ENCODE results near the gene DLX4.

DLX4 gene

GRCh38 chr17:49969134-49969759 is at the start of gene DLX4:
DLX4 (plus strand) TSS chr17:49969190; CDS start chr17:49969469, 279 bp downstream.
- DNase-seq (ENCODE audit: low read depth, low spot score) = no peak

DNA sequence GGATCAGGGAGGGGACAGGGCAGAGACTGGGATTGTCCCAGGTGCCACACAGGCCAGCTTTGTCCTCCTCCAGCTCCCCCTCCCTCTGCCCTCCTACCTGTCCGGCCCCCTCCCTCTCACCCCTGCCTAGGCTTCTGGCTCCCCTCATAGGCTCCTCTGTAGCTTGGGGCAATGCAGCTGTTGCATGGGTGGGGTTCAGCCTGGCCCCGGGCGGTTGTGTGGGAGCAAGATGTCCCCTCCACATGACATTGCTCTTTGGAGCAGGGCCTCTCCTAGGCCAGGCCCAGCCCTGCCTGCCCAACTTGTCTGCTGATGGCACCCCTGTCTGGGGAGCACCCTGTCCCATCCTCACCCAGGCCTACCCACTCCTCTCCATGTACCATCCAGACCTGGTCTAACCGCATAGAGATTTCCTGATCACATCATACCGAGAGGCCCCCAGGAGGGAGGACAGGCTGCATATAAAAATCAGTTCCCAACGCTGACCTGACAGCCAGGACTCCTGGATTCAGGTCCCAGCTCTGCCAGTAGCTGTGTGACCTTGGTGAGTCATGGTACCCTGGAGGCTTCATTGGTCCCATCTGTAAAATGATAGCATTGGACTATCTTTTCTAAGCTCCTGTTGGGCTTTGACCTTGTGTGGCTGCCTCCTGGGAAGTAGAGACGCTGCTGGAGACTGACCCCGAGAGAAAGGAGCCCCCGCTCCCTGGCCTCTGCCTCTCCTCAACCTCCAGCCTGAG is 48.8 kb upstream of the DLX4 start:
- no peak for DNase-seq (ENCODE audit: low read depth, low spot score)

DNA sequence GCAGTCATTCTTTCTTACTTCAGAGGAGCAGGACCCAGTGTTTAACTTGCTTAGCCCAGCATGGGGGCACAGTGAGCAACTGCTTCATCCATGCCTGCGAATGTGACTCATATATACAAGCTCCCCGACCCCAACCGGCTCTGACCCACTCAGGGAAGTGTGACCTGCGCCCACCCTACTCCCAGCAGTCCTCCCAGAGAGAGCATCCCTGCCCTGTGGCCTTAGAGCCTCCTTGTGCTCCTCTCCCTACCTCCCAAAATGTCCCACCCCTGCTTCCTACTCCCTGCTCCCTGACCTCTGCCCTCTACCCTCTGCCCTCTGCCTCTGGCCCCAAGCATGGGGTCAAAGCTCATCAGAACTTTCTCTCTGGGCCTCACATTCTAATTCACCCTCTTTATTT is 46.9 kb upstream of the DLX4 start:
- no peak for DNase-seq (ENCODE audit: low read depth, low spot score)

GRCh38 chr17:49924116-49924515 is 44.9 kb upstream of the DLX4 start:
- no peak for DNase-seq (ENCODE audit: low read depth, low spot score)

DNA sequence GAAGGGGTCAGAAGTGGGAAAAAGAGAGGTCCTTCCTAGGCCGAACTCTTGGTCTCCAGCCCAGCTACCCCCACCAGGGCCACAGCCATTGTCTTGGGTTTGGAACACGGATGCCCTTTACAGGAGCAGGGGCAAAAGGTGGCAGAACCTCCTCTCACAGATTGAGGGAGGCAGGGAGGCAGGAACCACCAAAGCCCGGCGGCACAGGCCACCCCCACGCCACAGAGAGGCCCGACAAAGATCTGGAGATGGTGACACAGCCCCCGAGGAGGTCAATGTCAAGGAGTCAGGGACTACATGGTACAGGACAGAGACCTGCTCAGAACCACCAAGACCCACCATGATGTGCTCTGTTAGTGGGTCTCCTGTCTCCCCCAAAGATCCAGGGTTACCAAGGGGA is 44.4 kb upstream of the DLX4 start:
- DNase-seq (ENCODE audit: low read depth, low spot score) = no peak

DNA sequence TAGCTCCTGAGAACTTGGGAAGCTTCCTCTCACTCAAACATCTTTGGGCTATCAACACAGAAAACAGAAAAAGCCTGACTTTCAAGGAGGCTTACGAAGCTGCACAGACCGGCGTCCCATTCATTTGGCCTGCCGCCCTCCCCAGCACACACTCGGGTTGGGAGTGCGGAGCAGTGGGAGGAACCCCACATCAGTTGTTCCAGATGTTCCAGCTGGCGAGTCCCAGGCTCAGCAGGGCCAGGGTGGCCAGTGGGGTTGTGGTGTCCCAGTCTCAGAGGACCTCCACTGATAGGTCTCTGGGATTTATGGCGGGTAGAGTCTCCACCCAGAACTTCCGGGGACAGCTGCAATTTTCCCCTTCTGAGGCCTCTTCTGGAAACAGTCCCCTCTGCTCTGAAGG is 43.1 kb upstream of the DLX4 start:
- DNase-seq (ENCODE audit: low read depth, low spot score) = no peak

DNA sequence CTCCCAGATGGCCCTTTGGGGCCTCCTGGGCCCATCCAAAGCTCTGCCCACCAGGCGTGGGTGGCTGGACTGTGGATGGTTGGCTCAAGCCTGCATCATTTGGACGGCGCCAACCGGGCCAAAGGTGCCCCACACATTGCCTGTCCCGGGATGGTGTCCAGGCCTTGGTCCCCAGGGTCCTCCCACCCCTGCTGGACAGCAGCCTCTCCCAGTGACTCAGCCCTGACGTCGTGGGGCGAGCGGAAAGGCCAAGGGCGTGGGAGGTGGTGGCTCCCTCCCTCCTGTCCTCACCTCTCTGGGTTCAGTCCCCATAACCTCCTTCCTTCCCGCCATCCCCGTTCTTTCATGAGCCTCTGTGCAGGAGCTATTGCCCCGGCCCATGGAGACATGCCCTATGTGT is 42.1 kb upstream of the DLX4 start:
- no peak for DNase-seq (ENCODE audit: low read depth, low spot score)

- DNase-seq (ENCODE audit: low read depth, low spot score) = no peak
These were observed 40.7 kb upstream of the DLX4 start for GRCh38 chr17:49928126-49928800.

DNA sequence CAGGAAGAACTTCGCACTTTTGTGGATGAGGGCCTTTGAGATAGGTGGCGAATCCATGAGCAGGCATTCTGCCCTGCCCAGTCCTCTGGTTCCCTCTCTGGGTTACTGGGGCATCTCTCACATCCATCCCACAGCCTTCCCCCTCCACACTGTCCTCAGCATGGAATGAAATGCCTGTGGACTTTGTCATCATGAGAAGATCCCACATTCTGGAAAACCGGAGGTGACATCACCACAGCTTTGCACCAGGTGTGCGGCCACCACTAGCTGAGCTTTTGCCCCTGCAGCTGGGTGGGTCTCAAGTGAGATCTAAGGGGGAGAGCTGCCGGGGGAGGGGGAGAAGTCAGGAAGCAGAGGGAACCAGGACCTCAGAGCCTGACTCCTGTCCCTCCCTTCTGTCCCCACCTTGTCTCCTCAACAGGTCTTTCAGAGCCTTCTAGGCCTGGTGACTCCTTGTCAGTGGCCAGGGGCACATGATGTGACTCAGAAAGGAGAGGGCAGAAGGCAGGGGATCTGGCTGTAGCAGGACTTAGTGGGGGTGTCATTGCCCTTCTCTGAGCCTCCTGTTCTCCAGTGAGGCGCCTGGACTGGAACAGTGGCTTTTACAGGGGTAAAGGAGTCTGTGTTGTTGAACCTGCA is 40.0 kb upstream of the DLX4 start:
- DNase-seq (ENCODE audit: low read depth, low spot score) = no peak

DNA sequence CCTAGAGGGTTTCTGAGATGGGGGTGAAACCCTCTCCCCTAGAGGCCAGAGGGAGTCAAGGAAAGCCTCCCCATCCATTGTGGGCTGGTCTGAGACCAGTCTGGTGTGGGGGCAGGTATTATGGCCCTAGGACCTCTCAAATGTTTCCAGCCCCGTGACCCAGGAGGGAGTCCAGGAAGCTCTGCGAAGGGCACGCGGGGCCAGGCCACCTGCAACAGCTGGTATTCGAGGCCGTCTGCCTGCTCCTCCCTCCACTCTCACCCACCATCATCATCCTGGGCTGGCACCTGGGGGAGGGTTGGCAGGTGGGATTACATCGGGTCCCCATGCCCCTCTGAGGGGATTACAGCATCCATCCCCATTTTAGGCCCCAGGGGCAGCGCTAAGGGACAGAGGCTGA is 38.1 kb upstream of the DLX4 start:
- no peak for DNase-seq (ENCODE audit: low read depth, low spot score)

- no peak for DNase-seq (ENCODE audit: low read depth, low spot score)
These were observed 37.4 kb upstream of the DLX4 start for GRCh38 chr17:49931416-49932137.

GRCh38 chr17:49932138-49932723 is 36.8 kb upstream of the DLX4 start:
- no peak for DNase-seq (ENCODE audit: low read depth, low spot score)

- DNase-seq (ENCODE audit: low read depth, low spot score) = no peak
These were observed 36.1 kb upstream of the DLX4 start for GRCh38 chr17:49932901-49933300.

DNA sequence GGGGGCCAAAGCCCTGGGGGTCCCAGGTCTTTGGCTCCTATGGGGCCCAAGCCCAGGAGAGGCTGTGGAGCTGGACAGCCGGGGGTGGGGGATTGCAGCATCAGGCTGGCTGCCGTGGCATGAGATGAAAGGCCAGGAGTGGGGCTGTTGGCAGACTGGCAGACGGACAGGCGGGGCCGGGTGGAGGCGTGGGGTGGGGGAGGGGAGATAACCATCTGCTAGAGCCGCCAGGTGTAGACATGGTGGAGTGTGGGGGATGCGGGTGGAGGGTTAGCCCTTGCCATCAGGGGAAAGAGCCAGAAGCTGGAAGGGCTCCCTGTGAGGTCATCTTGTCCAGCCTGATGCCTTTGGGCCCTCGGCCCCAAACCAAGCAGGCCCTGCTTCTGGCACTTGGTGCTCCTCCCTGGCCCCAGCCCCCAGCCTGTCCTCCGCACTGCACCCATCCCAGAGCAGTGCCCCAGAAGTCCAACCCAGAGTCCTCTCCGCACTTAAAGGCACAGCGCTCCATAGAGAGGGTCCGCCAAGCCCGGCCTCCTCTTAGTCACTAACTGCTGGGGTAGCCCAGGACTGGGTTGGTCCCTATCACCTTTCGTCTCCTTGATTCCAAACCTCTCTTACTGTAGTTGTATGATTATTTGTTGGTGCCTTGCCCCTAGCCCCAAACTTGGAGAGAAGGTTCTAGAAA is 33.3 kb upstream of the DLX4 start:
- no peak for DNase-seq (ENCODE audit: low read depth, low spot score)

DNA sequence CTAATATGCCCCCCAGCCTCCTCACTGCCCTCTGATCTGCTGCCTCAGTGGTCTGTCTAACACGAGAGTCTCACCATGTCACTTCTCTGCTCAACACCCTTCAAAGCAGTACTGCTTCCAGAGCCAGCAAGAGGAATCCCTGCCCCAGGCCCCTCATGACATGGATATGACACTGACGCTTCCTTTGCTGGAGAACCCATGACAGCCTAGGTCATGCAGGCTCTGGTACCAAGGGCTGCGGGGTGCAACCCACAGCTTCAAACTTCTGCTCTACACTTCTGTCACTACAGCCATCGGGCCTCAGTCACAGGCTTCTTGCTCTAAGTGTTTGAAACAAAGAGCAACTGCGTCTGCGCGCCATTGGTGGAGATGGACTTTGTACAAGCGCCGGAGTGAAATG is 32.6 kb upstream of the DLX4 start:
- DNase-seq (ENCODE audit: low read depth, low spot score) = no peak

GRCh38 chr17:49939318-49939717 is 29.7 kb upstream of the DLX4 start:
- no peak for DNase-seq (ENCODE audit: low read depth, low spot score)

- DNase-seq (ENCODE audit: low read depth, low spot score) = no peak
These were observed 27.6 kb upstream of the DLX4 start for GRCh38 chr17:49941427-49941826.

DNA sequence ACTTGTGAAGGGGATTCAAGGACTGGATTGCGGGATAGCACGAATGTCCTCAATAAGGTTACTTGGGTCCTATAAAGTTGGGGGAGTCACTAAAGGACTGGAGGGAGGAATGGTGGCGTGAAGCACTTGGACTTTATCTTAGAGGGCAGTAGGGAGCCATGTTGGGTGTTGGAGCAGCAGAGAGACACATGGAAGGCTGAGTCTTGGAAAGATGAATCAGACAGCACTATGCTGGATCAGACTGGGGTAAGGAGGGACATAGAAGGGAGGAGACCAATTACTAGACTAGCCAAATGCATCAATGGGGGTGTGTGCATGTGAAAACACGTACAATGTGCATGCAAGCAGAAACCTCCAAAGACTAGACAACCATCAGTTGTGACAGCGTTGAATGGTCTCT is 26.0 kb upstream of the DLX4 start:
- no peak for DNase-seq (ENCODE audit: low read depth, low spot score)

- no peak for DNase-seq (ENCODE audit: low read depth, low spot score)
These were observed 24.6 kb upstream of the DLX4 start for GRCh38 chr17:49944273-49944870.

DNA sequence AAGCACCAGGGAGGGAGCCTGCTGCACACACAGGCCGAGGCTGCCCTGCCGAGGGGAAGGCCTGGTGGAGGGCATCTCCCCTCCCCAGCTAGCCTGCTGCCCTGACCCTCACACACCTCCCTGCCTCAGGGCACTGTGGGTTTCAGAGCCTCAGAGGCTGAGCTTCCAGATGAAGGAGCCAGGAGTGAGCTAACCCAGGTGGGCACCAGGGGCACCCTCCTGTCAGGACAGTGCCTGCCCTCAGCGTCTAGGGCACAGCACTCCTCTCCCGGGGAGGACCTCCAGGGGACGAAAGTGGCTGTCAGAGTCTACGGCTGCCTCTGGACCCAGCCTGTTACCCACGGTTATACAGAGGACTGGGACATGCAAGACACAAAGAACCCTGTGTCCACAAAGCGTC is 22.8 kb upstream of the DLX4 start:
- DNase-seq (ENCODE audit: low read depth, low spot score) = no peak
